WTC11 (cell line): ENCODE measurements around the gene PCBD2. TPM values are rescaled to one million over a fixed set of nuclear protein-coding genes. Genes with fewer than 3 reads are reported as not detected.
A peak's percentile ranks its signal among the peaks of the same experiment; 100 is the strongest.

ENCODE experiments used
- AFF4 ChIP-seq: sonication (generic); formaldehyde crosslinking; IDR thresholded peaks from 2 replicates; pipeline ENCODE4 v1.8.1; 2023; ENCODE audit warnings: mild to moderate bottlenecking, missing genetic modification reagents, borderline replicate concordance
- AR ChIP-seq: fragments of 250-450 bp; sonication (Bioruptor Pico); IDR thresholded peaks from 2 replicates; pipeline ENCODE4 v1.9.0; 2021; ENCODE audit warnings: mild to moderate bottlenecking
- ATF1 ChIP-seq: sonication (generic); formaldehyde crosslinking; IDR thresholded peaks from 2 replicates; pipeline ENCODE4 v1.8.1; 2023; ENCODE audit warnings: mild to moderate bottlenecking, moderate library complexity, missing genetic modification reagents
- ATF3 ChIP-seq: sonication (generic); formaldehyde crosslinking; conservative IDR thresholded peaks from 2 replicates; pipeline ENCODE4 v1.8.1; 2022; ENCODE audit warnings: mild to moderate bottlenecking, missing genetic modification reagents
- CREB1 ChIP-seq: sonication (generic); formaldehyde crosslinking; IDR thresholded peaks from 2 replicates; pipeline ENCODE4 v1.8.0; 2023; ENCODE audit warnings: mild to moderate bottlenecking, missing genetic modification reagents
- E2F1 ChIP-seq: sonication (generic); formaldehyde crosslinking; IDR thresholded peaks from 2 replicates; pipeline ENCODE4 v1.8.0; 2022; ENCODE audit warnings: mild to moderate bottlenecking, missing genetic modification reagents
- ESRRA ChIP-seq: sonication (generic); formaldehyde crosslinking; IDR thresholded peaks from 2 replicates; pipeline ENCODE4 v1.8.1; 2022; ENCODE audit warnings: mild to moderate bottlenecking, missing genetic modification reagents, borderline replicate concordance
- FOXJ3 ChIP-seq: sonication (generic); formaldehyde crosslinking; IDR thresholded peaks from 2 replicates; pipeline ENCODE4 v1.9.0; 2021; ENCODE audit warnings: missing genetic modification reagents, mild to moderate bottlenecking, borderline replicate concordance
- GABPB1 ChIP-seq: sonication (generic); formaldehyde crosslinking; IDR thresholded peaks from 2 replicates; pipeline ENCODE4 v1.8.1; 2023; ENCODE audit warnings: mild to moderate bottlenecking, missing genetic modification reagents
- GTF2I ChIP-seq: fragments of 250-450 bp; sonication (Bioruptor Pico); conservative IDR thresholded peaks from 2 replicates; pipeline ENCODE4 v1.4.0; 2021; ENCODE audit warnings: mild to moderate bottlenecking
- MXD4 ChIP-seq: fragments of 250-450 bp; sonication (Bioruptor Pico); IDR thresholded peaks from 2 replicates; pipeline ENCODE4 v1.8.0; 2021; ENCODE audit warnings: mild to moderate bottlenecking, moderate library complexity, borderline replicate concordance
- NFATC4 ChIP-seq: fragments of 250-450 bp; sonication (Bioruptor Pico); IDR thresholded peaks from 2 replicates; pipeline ENCODE4 v1.9.0; 2021; ENCODE audit warnings: mild to moderate bottlenecking
- NFYB ChIP-seq: sonication (generic); formaldehyde crosslinking; conservative IDR thresholded peaks from 2 replicates; pipeline ENCODE4 v1.8.0; 2022; ENCODE audit warnings: low read depth, missing genetic modification reagents
- PRRX2 ChIP-seq: fragments of 250-450 bp; sonication (Bioruptor Pico); IDR thresholded peaks from 2 replicates; pipeline ENCODE4 v1.8.0; 2021; ENCODE audit warnings: mild to moderate bottlenecking
- RELA ChIP-seq: sonication (generic); formaldehyde crosslinking; IDR thresholded peaks from 2 replicates; pipeline ENCODE4 v1.8.1; 2022; ENCODE audit warnings: missing genetic modification reagents, mild to moderate bottlenecking, borderline replicate concordance
- SMAD3 ChIP-seq: sonication (generic); formaldehyde crosslinking; IDR thresholded peaks from 2 replicates; pipeline ENCODE4 v1.8.0; 2022; ENCODE audit warnings: missing genetic modification reagents, mild to moderate bottlenecking, borderline replicate concordance
- TCF7 ChIP-seq: sonication (generic); formaldehyde crosslinking; IDR thresholded peaks from 2 replicates; pipeline ENCODE4 v1.8.0; 2022; ENCODE audit warnings: mild to moderate bottlenecking, low read depth, missing genetic modification reagents, moderate library complexity
- ZBTB21 ChIP-seq: sonication (generic); formaldehyde crosslinking; IDR thresholded peaks from 2 replicates; pipeline ENCODE4 v1.8.1; 2023; ENCODE audit warnings: mild to moderate bottlenecking, missing genetic modification reagents, borderline replicate concordance
- ZBTB43 ChIP-seq: sonication (generic); formaldehyde crosslinking; IDR thresholded peaks from 2 replicates; pipeline ENCODE4 v1.8.1; 2023; ENCODE audit warnings: mild to moderate bottlenecking, missing genetic modification reagents
- ZMAT4 ChIP-seq: fragments of 250-450 bp; sonication (Bioruptor Pico); IDR thresholded peaks from 2 replicates; pipeline ENCODE4 v1.9.0; 2021; ENCODE audit warnings: mild to moderate bottlenecking
- ZNF138 ChIP-seq: sonication (generic); formaldehyde crosslinking; conservative IDR thresholded peaks from 2 replicates; pipeline ENCODE4 v1.8.1; 2022; ENCODE audit warnings: mild to moderate bottlenecking, moderate library complexity, missing genetic modification reagents
- ZNF219 ChIP-seq: sonication (generic); formaldehyde crosslinking; IDR thresholded peaks from 2 replicates; pipeline ENCODE4 v1.8.0; 2023; ENCODE audit warnings: missing genetic modification reagents, mild to moderate bottlenecking, borderline replicate concordance
- ZNF281 ChIP-seq: sonication (generic); formaldehyde crosslinking; IDR thresholded peaks from 2 replicates; pipeline ENCODE4 v1.8.0; 2023; ENCODE audit warnings: mild to moderate bottlenecking, missing genetic modification reagents
- ZNF317 ChIP-seq: sonication (generic); formaldehyde crosslinking; IDR thresholded peaks from 2 replicates; pipeline ENCODE4 v1.8.1; 2023; ENCODE audit warnings: low read depth, mild to moderate bottlenecking, moderate library complexity, missing genetic modification reagents, borderline replicate concordance
- ZNF416 ChIP-seq: fragments of 250-450 bp; sonication (Bioruptor Pico); IDR thresholded peaks from 2 replicates; pipeline ENCODE4 v1.9.0; 2021; ENCODE audit warnings: mild to moderate bottlenecking, inconsistent platforms
- total RNA-seq: library from RNA; stranded (reverse); gene quantifications from 3 replicates; pipeline ENCODE4 v1.2.3, GENCODE V29; 2021

PCBD2 gene
- total RNA-seq, 1 experiment from 2014 or later: 9.9 TPM

GRCh38 chr5:134873987-134874830, 30.7 kb upstream of the PCBD2 start, which contains the start of gene TXNDC15 (continued):
- TF ChIP-seq AFF4 (no peak), ESRRA (peak; percentile 37; the same call in 1 of the 2 replicates), NFYB (CRISPR knock-in tag) (0 out of 2 replicates have a peak, but pooled peaks have one; percentile 17), ZNF219 (CRISPR knock-in tag) (no peak), ZBTB21 (CRISPR knock-in tag) (peak; percentile 61; the same call in 1 of the 2 replicates), ZNF317 (CRISPR knock-in tag) (no peak; the same call in 1 of the 2 replicates), ZNF416 (CRISPR knock-in tag) (no peak), RELA (CRISPR knock-in tag) (peak; percentile 64; the same call in 1 of the 2 replicates), AR (CRISPR knock-in tag) (no peak), FOXJ3 (CRISPR knock-in tag) (no peak), TCF7 (CRISPR knock-in tag) (no peak), NFATC4 (CRISPR knock-in tag) (no peak), PRRX2 (CRISPR knock-in tag) (no peak), E2F1 (CRISPR knock-in tag) (no peak), ZBTB43 (CRISPR knock-in tag) (0 out of 2 replicates have a peak, but pooled peaks have one; percentile 66), GTF2I (no peak), GABPB1 (peak; percentile 67; the same call in 1 of the 2 replicates), MXD4 (CRISPR knock-in tag) (no peak), ATF1 (CRISPR knock-in tag) (no peak), ZNF138 (CRISPR knock-in tag) (peak; percentile 77; the same call in 1 of the 2 replicates), ZMAT4 (CRISPR knock-in tag) (no peak), CREB1 (CRISPR knock-in tag) (peak; percentile 76; the same call in 1 of the 2 replicates), SMAD3 (CRISPR knock-in tag) (peak; percentile 71; the same call in 1 of the 2 replicates), ZNF281 (peak; percentile 84; the same call in 1 of the 2 replicates), ATF3 (CRISPR knock-in tag) (no peak)
